Ishikawa (cell line): ENCODE measurements around the gene PIGQ.
A peak's percentile ranks its signal among the peaks of the same experiment; 100 is the strongest.

Experiments used
- CEBPB ChIP-seq: IDR thresholded peaks from 2 replicates; pipeline ENCODE4 v1.6.1; 2012
- CREB1 ChIP-seq: IDR thresholded peaks from 2 replicates; pipeline ENCODE4 v1.6.1; 2012; ENCODE audit warnings: low read depth
- EGR1 ChIP-seq: IDR thresholded peaks from 2 replicates; pipeline ENCODE4 v1.6.1; 2012
- EP300 ChIP-seq: IDR thresholded peaks from 2 replicates; pipeline ENCODE4 v1.6.1; 2012; ENCODE audit warnings: borderline replicate concordance
- FOXM1 ChIP-seq: IDR thresholded peaks from 2 replicates; pipeline ENCODE4 v1.6.1; 2012; ENCODE audit warnings: low read depth, borderline replicate concordance
- NFIC ChIP-seq: IDR thresholded peaks from 2 replicates; pipeline ENCODE4 v1.6.1; 2012
- RAD21 ChIP-seq: IDR thresholded peaks from 2 replicates; pipeline ENCODE4 v1.6.1; 2012; ENCODE audit warnings: low read depth
- TAF1 ChIP-seq: IDR thresholded peaks from 2 replicates; pipeline ENCODE4 v1.6.1; 2012; ENCODE audit warnings: low read depth, mild to moderate bottlenecking
- TCF12 ChIP-seq: IDR thresholded peaks from 2 replicates; pipeline ENCODE4 v1.6.1; 2012; ENCODE audit warnings: low read depth
- TEAD4 ChIP-seq: IDR thresholded peaks from 2 replicates; pipeline ENCODE4 v1.6.1; 2012
- YY1 ChIP-seq: IDR thresholded peaks from 2 replicates; pipeline ENCODE4 v1.6.1; 2012; ENCODE audit warnings: low read depth
- ZBTB7A ChIP-seq: IDR thresholded peaks from 2 replicates; pipeline ENCODE4 v1.6.1; 2012; ENCODE audit warnings: low read depth
- TF ChIP-seq, protein P1 (sequence below): IDR thresholded peaks from 2 replicates; pipeline ENCODE4 v1.6.1; 2012
- TF ChIP-seq, protein P2 (sequence below): IDR thresholded peaks from 2 replicates; pipeline ENCODE4 v1.6.1; 2012; ENCODE audit warnings: low read depth, mild to moderate bottlenecking
- TF ChIP-seq, protein P3 (sequence below): IDR thresholded peaks from 2 replicates; pipeline ENCODE4 v1.6.1; 2012

PIGQ gene

DNA sequence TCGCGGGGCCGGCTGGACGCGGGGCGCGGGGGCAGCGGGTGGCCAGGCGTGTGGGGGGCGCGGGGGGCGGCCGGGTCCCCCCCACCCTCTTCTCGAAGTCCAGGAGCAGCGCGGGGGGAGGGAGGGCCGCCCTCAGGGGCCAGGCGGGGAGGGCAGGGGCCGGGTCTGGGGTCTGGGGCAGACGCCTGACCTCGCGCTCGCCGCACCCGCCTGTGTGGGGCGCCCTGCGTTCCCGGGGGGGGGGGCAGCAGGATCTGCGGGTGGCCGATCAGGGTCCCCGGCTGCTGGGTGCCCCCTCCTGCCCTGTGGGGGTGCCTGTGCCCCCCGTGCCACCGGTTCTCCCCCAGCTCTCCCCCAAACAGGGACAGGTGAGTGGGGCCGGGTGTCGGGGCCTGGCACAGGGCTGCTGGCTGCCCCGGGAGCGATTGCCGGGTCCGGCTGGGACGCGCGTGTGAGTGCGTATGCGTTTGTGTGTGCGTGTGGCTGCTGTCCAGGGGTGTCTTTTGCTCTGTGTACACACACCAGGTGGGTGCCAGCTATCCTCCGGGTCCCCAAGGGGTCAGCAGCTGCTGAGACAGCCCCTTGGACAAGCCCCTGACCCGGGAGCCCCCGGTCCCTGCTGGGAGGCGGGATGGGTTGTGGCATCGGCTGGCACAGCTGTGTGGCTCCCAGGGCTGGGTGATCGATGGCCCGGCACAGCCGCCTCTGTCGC, 8.9 kb upstream of the PIGQ start:
- TF ChIP-seq, protein P1, sequence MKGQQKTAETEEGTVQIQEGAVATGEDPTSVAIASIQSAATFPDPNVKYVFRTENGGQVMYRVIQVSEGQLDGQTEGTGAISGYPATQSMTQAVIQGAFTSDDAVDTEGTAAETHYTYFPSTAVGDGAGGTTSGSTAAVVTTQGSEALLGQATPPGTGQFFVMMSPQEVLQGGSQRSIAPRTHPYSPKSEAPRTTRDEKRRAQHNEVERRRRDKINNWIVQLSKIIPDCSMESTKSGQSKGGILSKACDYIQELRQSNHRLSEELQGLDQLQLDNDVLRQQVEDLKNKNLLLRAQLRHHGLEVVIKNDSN = no peak
- TF ChIP-seq EP300 (no peak), CEBPB (no peak), RAD21 (no peak), TCF12 (no peak), FOXM1 (no peak), EGR1 (no peak), CREB1 (no peak), NFIC (no peak), TAF1 (no peak), YY1 (no peak), TEAD4 (no peak)
- TF ChIP-seq, protein P2, sequence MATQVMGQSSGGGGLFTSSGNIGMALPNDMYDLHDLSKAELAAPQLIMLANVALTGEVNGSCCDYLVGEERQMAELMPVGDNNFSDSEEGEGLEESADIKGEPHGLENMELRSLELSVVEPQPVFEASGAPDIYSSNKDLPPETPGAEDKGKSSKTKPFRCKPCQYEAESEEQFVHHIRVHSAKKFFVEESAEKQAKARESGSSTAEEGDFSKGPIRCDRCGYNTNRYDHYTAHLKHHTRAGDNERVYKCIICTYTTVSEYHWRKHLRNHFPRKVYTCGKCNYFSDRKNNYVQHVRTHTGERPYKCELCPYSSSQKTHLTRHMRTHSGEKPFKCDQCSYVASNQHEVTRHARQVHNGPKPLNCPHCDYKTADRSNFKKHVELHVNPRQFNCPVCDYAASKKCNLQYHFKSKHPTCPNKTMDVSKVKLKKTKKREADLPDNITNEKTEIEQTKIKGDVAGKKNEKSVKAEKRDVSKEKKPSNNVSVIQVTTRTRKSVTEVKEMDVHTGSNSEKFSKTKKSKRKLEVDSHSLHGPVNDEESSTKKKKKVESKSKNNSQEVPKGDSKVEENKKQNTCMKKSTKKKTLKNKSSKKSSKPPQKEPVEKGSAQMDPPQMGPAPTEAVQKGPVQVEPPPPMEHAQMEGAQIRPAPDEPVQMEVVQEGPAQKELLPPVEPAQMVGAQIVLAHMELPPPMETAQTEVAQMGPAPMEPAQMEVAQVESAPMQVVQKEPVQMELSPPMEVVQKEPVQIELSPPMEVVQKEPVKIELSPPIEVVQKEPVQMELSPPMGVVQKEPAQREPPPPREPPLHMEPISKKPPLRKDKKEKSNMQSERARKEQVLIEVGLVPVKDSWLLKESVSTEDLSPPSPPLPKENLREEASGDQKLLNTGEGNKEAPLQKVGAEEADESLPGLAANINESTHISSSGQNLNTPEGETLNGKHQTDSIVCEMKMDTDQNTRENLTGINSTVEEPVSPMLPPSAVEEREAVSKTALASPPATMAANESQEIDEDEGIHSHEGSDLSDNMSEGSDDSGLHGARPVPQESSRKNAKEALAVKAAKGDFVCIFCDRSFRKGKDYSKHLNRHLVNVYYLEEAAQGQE = no peak
- TF ChIP-seq, protein P3, sequence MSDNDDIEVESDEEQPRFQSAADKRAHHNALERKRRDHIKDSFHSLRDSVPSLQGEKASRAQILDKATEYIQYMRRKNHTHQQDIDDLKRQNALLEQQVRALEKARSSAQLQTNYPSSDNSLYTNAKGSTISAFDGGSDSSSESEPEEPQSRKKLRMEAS = no peak

DNA sequence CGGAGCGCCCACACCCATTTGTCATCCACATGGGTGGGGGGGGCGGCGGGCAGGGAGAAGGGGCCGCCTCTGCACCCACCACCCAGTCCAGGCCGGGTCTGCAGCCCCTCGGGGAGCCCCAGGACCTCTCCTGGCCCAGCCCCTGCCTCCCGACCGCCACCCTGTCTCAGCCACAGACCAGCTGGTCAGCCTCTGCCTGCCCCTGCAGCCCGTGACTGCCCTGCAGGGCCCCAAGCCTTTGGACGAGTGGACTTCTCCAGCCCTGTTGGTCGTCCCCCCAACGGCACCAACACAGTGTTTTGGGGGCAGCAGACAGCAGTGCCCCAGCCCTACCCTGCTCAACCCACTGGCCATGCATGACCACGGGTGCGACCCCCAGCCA, 8.4 kb upstream of the PIGQ start:
- no peak for TF ChIP-seq FOXM1
- no peak for TF ChIP-seq YY1
- TF ChIP-seq TAF1 = no peak
- TF ChIP-seq NFIC = no peak
- no peak for TF ChIP-seq TCF12
- no peak for TF ChIP-seq TEAD4
- TF ChIP-seq CEBPB = no peak
- TF ChIP-seq, protein P2 = no peak
- no peak for TF ChIP-seq EGR1
- no peak for TF ChIP-seq ZBTB7A
- no peak for TF ChIP-seq RAD21
- TF ChIP-seq, protein P3 = no peak

DNA sequence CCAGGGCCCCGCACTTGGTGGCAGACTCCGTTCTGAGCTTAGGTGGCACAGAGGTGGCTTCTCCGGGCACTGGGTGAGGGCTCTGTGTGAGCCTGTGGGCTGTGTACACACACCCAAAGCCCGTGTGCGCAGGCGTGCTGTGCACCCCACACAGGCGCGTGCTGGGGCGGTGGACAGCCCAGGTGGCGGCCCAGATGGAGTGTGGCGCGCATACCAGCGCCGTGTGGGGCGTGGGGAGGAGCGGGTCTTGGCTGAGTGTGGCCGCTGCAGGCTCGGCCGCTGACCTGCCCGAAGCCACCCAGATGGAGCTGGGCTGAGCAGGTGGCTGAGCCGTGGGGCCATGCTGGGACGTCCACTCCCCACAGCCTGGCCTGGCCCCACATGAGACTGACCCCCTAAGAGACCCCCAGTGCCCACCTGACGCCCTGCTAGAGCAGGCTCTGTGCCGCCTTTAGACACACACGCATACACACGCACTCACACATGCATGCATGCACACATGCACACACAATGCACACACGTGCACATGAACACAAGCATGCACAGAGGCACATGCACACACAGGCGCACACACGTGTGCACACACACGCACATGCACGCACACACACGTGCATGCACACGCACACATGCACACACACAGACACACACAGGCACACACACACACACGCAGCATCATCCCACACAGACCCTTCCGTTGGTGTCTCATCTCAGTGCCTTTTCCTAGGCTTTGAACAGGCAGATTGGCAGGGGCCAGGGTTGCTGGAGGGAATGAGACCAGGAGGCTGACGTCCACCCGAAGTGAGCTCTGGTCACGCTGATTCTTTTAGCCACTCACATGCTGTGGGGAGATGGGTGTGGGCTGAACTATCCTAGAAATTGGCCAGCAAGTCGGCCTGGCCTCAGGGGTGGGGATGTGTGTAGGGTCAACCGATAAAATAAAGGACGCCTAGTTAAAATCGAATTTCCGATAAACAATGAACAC, 7.5 kb upstream of the PIGQ start:
- TF ChIP-seq, protein P2 = no peak
- TF ChIP-seq, protein P3 = no peak
- no peak for TF ChIP-seq RAD21
- no peak for TF ChIP-seq EP300
- peak; percentile 55 for TF ChIP-seq TEAD4
- TF ChIP-seq ZBTB7A = no peak
- TF ChIP-seq TAF1 = no peak
- no peak for TF ChIP-seq CEBPB

DNA sequence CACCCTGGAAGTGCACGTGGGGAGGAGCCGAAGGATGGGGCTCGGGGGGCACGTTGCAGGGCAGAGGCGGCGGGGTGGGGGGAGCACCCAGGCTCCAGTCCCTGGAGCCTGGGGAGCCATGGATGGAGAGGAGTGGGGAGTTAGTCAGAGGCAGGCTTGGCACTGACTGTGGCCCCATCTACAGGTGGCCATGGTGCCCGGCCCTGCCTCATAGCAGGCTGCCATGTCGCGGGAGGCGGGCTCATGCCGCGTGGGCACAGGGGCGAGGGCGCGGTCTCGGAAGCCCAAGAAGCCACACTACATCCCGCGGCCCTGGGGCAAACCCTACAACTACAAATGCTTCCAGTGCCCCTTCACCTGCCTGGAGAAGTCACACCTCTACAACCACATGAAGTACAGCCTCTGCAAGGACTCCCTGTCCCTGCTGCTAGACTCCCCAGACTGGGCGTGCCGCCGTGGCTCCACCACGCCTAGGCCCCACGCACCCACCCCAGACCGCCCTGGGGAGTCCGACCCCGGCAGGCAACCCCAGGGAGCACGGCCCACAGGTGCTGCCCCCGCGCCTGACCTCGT, 6.6 kb upstream of the PIGQ start:
- no peak for TF ChIP-seq YY1
- no peak for TF ChIP-seq TAF1
- TF ChIP-seq, protein P3 = no peak
- TF ChIP-seq ZBTB7A = no peak
